D721Med (cell line): ENCODE measurements around the gene ZNFX1.
"Not testable (repeated sequence)": the region's sequence is repeated elsewhere in the genome, so short reads cannot be mapped to it uniquely, and the experiment has no call there.

Experiments
- DNase-seq: peaks from one replicate; pipeline ENCODE4 v3.0.0; 2011; ENCODE audit warnings: low spot score; ENCODE audit not compliant: insufficient read length
- FAIRE-seq: peaks from 2 replicates; lab custom pipeline; 2011; peaks lifted over from hg19 to GRCh38; lab: Jason Lieb, UNC
- CTCF ChIP-seq: IDR thresholded peaks from 2 replicates; pipeline ENCODE4 v1.5.1; 2012; ENCODE audit warnings: mild to moderate bottlenecking, control low read depth; ENCODE audit not compliant: insufficient read depth; ENCODE audit errors: missing control alignments

Gene ZNFX1

GRCh38 chr20:49318430-49319207, 40.8 kb upstream of the ZNFX1 start:
- FAIRE-seq (no peak), DNase-seq (no peak)
- TF ChIP-seq CTCF, result no peak

- DNase-seq, result no peak
- no peak for FAIRE-seq
- no peak for TF ChIP-seq CTCF
Measured at GRCh38 chr20:49318091-49318429, 40.2 kb upstream of the ZNFX1 start.

- TF ChIP-seq CTCF, result no peak
- no peak for DNase-seq
- no peak for FAIRE-seq
Measured at GRCh38 chr20:49316704-49317103, 38.8 kb upstream of the ZNFX1 start.

- FAIRE-seq (no peak), DNase-seq (no peak)
- no peak for TF ChIP-seq CTCF
Measured at GRCh38 chr20:49315580-49315979, 37.7 kb upstream of the ZNFX1 start.

- not testable (repeated sequence) for FAIRE-seq, DNase-seq
Measured at GRCh38 chr20:49314052-49314451, 36.2 kb upstream of the ZNFX1 start.

- no peak for DNase-seq
- no peak for TF ChIP-seq CTCF
Measured at GRCh38 chr20:49313283-49313682, 35.4 kb upstream of the ZNFX1 start.

GRCh38 chr20:49312661-49313060, 34.8 kb upstream of the ZNFX1 start:
- no peak for FAIRE-seq
- no peak for TF ChIP-seq CTCF

More at GRCh38 chr20:49313283-49313682, 35.4 kb upstream of the ZNFX1 start:
- no peak for FAIRE-seq

More at GRCh38 chr20:49312661-49313060, 34.8 kb upstream of the ZNFX1 start:
- no peak for DNase-seq
